HCT116 (cell line): ENCODE results near the gene RREB1. TPM values are rescaled to one million over a fixed set of nuclear protein-coding genes. Genes with fewer than 3 reads are reported as not detected.

Experiments used
- ATAC-seq: fragments of 200-7000 bp; cut with Tn5 transposase; 2 replicates; pipeline ENCODE4 v1.9.1; 2020; ENCODE audit warnings: mild to moderate bottlenecking, moderate library complexity
- BruUV-seq: library from RNA; stranded (reverse); fragments of 400-500 nt; replicated peaks from 2 replicates; lab custom pipeline; 2021; lab: Mats Ljungman, UMichigan
- CTCF ChIA-PET: fragments of 300-600 bp; sonication (Branson Sonifier 250); formaldehyde crosslinking; loops from one replicate; lab custom pipeline; 2021; ENCODE audit warnings: antibody characterized with exemption; lab: Charles Lee
- POLR2A ChIA-PET: fragments of 300-600, 350-600 bp; sonication (Branson Sonifier 250); formaldehyde crosslinking; loops from one replicate; lab custom pipeline; 2021; ENCODE audit warnings: antibody characterized with exemption; lab: Charles Lee
- RAD21 ChIA-PET, 2 experiments: fragments of 300-600 bp; sonication (Branson Sonifier 250); formaldehyde crosslinking; loops; one replicate each; lab custom pipeline; 2023; ENCODE audit warnings: low total read pairs in 2 of 2; ENCODE audit not compliant: uncharacterized antibody in 2 of 2, unreplicated experiment in 2 of 2, low non-redundant PET in 1 of 2; lab: Charles Lee
- DNase-seq: peaks from one replicate; pipeline ENCODE4 v3.0.0-alpha.2; 2010; ENCODE audit warnings: low read depth, low spot score
- H2AFZ ChIP-seq: fragments of 200-600 bp; shearing (Covaris generic), sonication (generic); 2 replicates; pipeline ENCODE4 v1.6.1; 2017; ENCODE audit warnings: low read depth, mixed run types, mixed read lengths, antibody characterized with exemption, low read length; ENCODE audit not compliant: poor library complexity, severe bottlenecking
- H3K27ac ChIP-seq: 2 replicates; pipeline ENCODE4 v1.5.1; 2012; ENCODE audit warnings: low read depth, low read length
- H3K27me3 ChIP-seq: fragments of 200-600 bp; sonication (generic); 2 replicates; pipeline ENCODE4 v1.6.1; 2016; ENCODE audit warnings: mixed run types, low read length, mixed read lengths; ENCODE audit not compliant: insufficient read depth
- H3K36me3 ChIP-seq, 2 experiments: fragments of 200-500 bp in 1 of 2; fragments of 200-600 bp in 1 of 2; sonication (Bioruptor generic) in 1 of 2; sonication (generic) in 1 of 2; 2 replicates each; pipeline versions ENCODE4 v1.5.1 to v1.6.1; 2014 to 2016; ENCODE audit warnings: low read length in 2 of 2, inconsistent platforms in 1 of 2, mixed read lengths in 1 of 2, mixed run types in 1 of 2; ENCODE audit not compliant: insufficient read depth in 2 of 2, control insufficient read depth in 1 of 2
- H3K4me1 ChIP-seq, 2 experiments: fragments of 200-600 bp in 1 of 2; sonication (generic) in 1 of 2; 2 replicates each; pipeline versions ENCODE4 v1.5.1 to v1.6.1; 2012 to 2017; ENCODE audit warnings: low read length in 2 of 2, inconsistent platforms in 1 of 2, mild to moderate bottlenecking in 1 of 2, mixed read lengths in 1 of 2, mixed run types in 1 of 2, moderate library complexity in 1 of 2; ENCODE audit not compliant: insufficient read depth in 2 of 2, control insufficient read depth in 1 of 2
- H3K4me2 ChIP-seq: fragments of 200-600 bp; sonication (generic); 2 replicates; pipeline ENCODE4 v1.6.1; 2017; ENCODE audit warnings: mixed run types, low read length, mixed read lengths
- H3K4me3 ChIP-seq, 2 experiments: fragments of 200-600 bp in 1 of 2; sonication (generic) in 1 of 2; replicated peaks in 1 of 2; 2 replicates each; pipeline ENCODE4 v1.5.1; 2011 to 2016; ENCODE audit warnings: low read length in 2 of 2, control low read depth in 1 of 2, low read depth in 1 of 2, mild to moderate bottlenecking in 1 of 2, mixed read lengths in 1 of 2, mixed run types in 1 of 2
- H3K79me2 ChIP-seq: fragments of 200-600 bp; sonication (generic); 2 replicates; pipeline ENCODE4 v1.6.1; 2017; ENCODE audit warnings: mild to moderate bottlenecking, mixed run types, low read length, moderate library complexity, mixed read lengths; ENCODE audit not compliant: insufficient read depth
- H3K9ac ChIP-seq: fragments of 200-600 bp; sonication (generic); 2 replicates; pipeline ENCODE4 v1.6.1; 2016; ENCODE audit warnings: low read length, mixed read lengths
- H3K9me2 ChIP-seq: fragments of 200-600 bp; sonication (generic), shearing (Covaris generic); 2 replicates; pipeline ENCODE4 v1.6.1; 2017; ENCODE audit warnings: mixed run types, mild to moderate bottlenecking, moderate library complexity; ENCODE audit not compliant: insufficient read depth
- H3K9me3 ChIP-seq, 2 experiments: fragments of 200-500 bp in 1 of 2; fragments of 200-600 bp in 1 of 2; sonication (Bioruptor generic) in 1 of 2; sonication (generic) in 1 of 2; 2 replicates each; pipeline ENCODE4 v1.6.1; 2014 to 2017; ENCODE audit warnings: low read length in 2 of 2, mixed read lengths in 2 of 2, inconsistent platforms in 1 of 2, low read depth in 1 of 2, mild to moderate bottlenecking in 1 of 2, mixed run types in 1 of 2, moderate library complexity in 1 of 2; ENCODE audit not compliant: control insufficient read depth in 1 of 2, insufficient read depth in 1 of 2
- H4K20me1 ChIP-seq: fragments of 200-600 bp; sonication (generic), shearing (Covaris generic); 2 replicates; pipeline ENCODE4 v1.6.1; 2017; ENCODE audit warnings: mixed run types, mild to moderate bottlenecking, moderate library complexity; ENCODE audit not compliant: insufficient read depth
- CBX3 ChIP-seq: IDR thresholded peaks from 2 replicates; pipeline ENCODE4 v1.6.1; 2012; ENCODE audit warnings: low read depth
- EGR1 ChIP-seq: IDR thresholded peaks from 2 replicates; pipeline ENCODE4 v1.6.1; 2012; ENCODE audit warnings: low read depth
- FOSL1 ChIP-seq: IDR thresholded peaks from 2 replicates; pipeline ENCODE4 v1.6.1; 2012; ENCODE audit warnings: low read depth
- JUND ChIP-seq: IDR thresholded peaks from 2 replicates; pipeline ENCODE4 v1.6.1; 2012
- RAD21 ChIP-seq: IDR thresholded peaks from 2 replicates; pipeline ENCODE4 v1.6.1; 2012; ENCODE audit warnings: low read depth, mild to moderate bottlenecking
- SP1 ChIP-seq: IDR thresholded peaks from 2 replicates; pipeline ENCODE4 v1.6.1; 2012; ENCODE audit warnings: low read depth
- SRF ChIP-seq: IDR thresholded peaks from 2 replicates; pipeline ENCODE4 v1.6.1; 2012; ENCODE audit warnings: low read depth
- TCF7L2 ChIP-seq: IDR thresholded peaks from 2 replicates; pipeline ENCODE4 v1.7.0; 2011; ENCODE audit warnings: borderline replicate concordance, inconsistent platforms; ENCODE audit not compliant: insufficient read depth, insufficient read length; ENCODE audit errors: extremely low read depth
- ZFX ChIP-seq: fragments of 450-650 bp; IDR thresholded peaks from 2 replicates; pipeline ENCODE4 v1.6.1; 2017
- ZNF274 ChIP-seq: fragments of 200-500 bp; sonication (Bioruptor generic); IDR thresholded peaks from 2 replicates; pipeline ENCODE4 v1.6.1; 2014; ENCODE audit warnings: mild to moderate bottlenecking, low read depth, low read length, inconsistent platforms
- intact Hi-C: fragments of 100-400 bp; cut with micrococcal nuclease; formaldehyde crosslinking; loops from 2 replicates; pipeline ENCODE4 v1.10.0; 2022
- total RNA-seq: library from RNA; stranded (reverse); gene quantifications from one replicate; pipeline ENCODE4 v1.2.1, GENCODE V29; 2021; ENCODE audit not compliant: unreplicated experiment
- TF ChIP-seq, protein P1 (sequence below): IDR thresholded peaks from 2 replicates; pipeline ENCODE4 v1.6.1; 2012
- TF ChIP-seq, protein P2 (sequence below), 3 experiments: fragments of 200-600 bp in 1 of 3; sonication (generic) in 1 of 3; IDR thresholded peaks in 2 of 3; conservative IDR thresholded peaks in 1 of 3; 2 replicates each; pipeline ENCODE4 v1.5.1; 2012 to 2017; ENCODE audit warnings: low read depth in 2 of 3, low read length in 2 of 3, antibody characterized with exemption in 1 of 3, borderline replicate concordance in 1 of 3, control low read depth in 1 of 3, mild to moderate bottlenecking in 1 of 3, mixed read lengths in 1 of 3, mixed run types in 1 of 3, moderate library complexity in 1 of 3; ENCODE audit not compliant: insufficient read depth in 1 of 3

RREB1 gene
- total RNA-seq, 1 experiment from 2014 or later = 47.9 TPM

DNA sequence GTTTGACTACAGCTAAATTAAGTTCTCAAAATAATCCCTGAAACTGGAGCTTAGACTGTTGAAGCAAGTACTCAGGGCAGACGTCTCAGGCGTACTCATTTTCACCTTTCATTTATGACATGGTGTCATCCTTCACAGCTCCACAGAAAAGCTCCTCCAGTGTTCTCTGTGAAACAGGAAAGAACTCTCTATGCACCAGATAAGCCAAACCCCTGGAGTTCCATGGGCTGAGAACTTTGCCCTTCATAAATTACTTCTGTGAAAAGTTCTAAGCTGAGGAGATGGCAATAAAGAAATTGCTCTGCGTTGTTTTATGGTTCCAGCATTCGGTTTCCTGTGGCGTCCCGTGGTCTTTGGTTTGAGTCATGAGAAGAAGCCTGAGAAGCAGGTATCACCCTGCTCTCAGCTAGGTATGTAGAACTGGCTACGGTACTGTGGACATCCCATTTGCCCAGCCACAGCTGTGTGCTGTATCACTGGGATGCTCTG is 20.2 kb upstream of the RREB1 start:
- no peak for DNase-seq
- intact Hi-C loops = no loop called here
- Histone ChIP-seq H3K9me3 (no peaks in the 10 kb centered on the region), H3K9ac (no peak overlapping the region), H3K4me1 (peaks cover 0 to 10% of the 10 kb centered on the region in 2 experiments; a peak in 1 of 4 replicates), H2AFZ (peak overlapping the region; percentile 45), H3K79me2 (no peaks in the 10 kb centered on the region)
- ChIA-PET RAD21 (no interaction called here), POLR2A (interaction anchor here (1.1 kb wide), 1 partner anchor 29 kb away, joined by 4 read pairs; no protein-coding TSS in a partner anchor)
- no TSS peak for BruUV-seq
- TF ChIP-seq ZNF274 = no peak
- no peak for TF ChIP-seq RAD21
- TF ChIP-seq, all 23 proteins: peak for 0
- H3K4me3 ChIP-seq = no peak overlapping the region
- no peaks in the 10 kb centered on the region for H4K20me1 ChIP-seq
- H3K27ac ChIP-seq = no peak overlapping the region
- ATAC-seq = no peak
- CTCF ChIA-PET = interaction anchor here (1.3 kb wide), 1 partner anchor 10 kb away, joined by 4 read pairs; no protein-coding TSS in a partner anchor
- H3K36me3 ChIP-seq = no peaks in the 10 kb centered on the region
- H3K4me2 ChIP-seq = no peak overlapping the region
- H3K9me2 ChIP-seq = no peaks in the 10 kb centered on the region
- no peaks in the 10 kb centered on the region for H3K27me3 ChIP-seq

DNA sequence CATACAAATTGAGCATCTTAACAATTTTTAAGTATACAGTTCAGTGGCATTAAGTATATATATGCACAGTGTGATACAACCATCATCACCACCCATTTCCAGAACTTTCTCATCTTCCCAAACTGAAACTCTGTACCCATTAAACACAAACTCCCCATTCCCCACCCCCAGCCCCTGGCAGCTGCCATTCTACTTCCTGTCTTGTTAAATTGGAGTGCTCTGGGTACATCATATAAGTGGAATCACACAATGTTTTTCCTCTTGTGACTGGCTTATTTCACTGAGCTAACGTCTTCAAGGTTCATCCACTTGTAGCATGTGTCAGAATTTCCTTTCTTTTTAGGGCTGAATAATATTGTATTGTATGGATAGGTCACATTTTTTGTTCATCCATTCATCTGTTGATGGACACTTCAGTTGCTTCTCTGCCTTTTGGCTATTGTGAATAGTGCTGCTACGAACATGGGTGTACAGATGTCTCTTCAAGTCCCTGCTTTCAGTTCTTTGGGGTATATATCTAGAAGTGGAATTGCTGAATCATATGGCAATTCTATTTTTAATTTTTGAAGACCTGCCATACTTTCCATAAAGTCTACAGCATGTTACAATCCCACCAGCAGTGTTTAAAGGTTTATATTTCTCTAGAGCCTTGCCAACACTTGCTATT is 19.6 kb upstream of the RREB1 start:
- Histone ChIP-seq H3K79me2 (no peaks in the 10 kb centered on the region), H3K27me3 (no peaks in the 10 kb centered on the region), H2AFZ (peak overlapping the region; percentile 45), H3K27ac (no peak overlapping the region), H4K20me1 (no peaks in the 10 kb centered on the region), H3K36me3 (no peaks in the 10 kb centered on the region), H3K4me1 (peaks cover 0 to 10% of the 10 kb centered on the region in 2 experiments; a peak in 1 of 4 replicates), H3K9me3 (no peaks in the 10 kb centered on the region), H3K9ac (no peak overlapping the region), H3K4me2 (no peak overlapping the region), H3K4me3 (no peak overlapping the region), H3K9me2 (no peaks in the 10 kb centered on the region)
- ATAC-seq = no peak
- ChIA-PET RAD21 (no interaction called here), CTCF (no interaction called here), POLR2A (no interaction called here)
- TF ChIP-seq SP1 = no peak
- TF ChIP-seq SRF = no peak
- no peak for TF ChIP-seq TCF7L2
- no peak for TF ChIP-seq CBX3
- TF ChIP-seq, protein P1, sequence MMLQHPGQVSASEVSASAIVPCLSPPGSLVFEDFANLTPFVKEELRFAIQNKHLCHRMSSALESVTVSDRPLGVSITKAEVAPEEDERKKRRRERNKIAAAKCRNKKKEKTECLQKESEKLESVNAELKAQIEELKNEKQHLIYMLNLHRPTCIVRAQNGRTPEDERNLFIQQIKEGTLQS = no peak
- TF ChIP-seq ZFX = no peak
- TF ChIP-seq FOSL1 = no peak
- no peak for TF ChIP-seq EGR1
- TF ChIP-seq, protein P2, sequence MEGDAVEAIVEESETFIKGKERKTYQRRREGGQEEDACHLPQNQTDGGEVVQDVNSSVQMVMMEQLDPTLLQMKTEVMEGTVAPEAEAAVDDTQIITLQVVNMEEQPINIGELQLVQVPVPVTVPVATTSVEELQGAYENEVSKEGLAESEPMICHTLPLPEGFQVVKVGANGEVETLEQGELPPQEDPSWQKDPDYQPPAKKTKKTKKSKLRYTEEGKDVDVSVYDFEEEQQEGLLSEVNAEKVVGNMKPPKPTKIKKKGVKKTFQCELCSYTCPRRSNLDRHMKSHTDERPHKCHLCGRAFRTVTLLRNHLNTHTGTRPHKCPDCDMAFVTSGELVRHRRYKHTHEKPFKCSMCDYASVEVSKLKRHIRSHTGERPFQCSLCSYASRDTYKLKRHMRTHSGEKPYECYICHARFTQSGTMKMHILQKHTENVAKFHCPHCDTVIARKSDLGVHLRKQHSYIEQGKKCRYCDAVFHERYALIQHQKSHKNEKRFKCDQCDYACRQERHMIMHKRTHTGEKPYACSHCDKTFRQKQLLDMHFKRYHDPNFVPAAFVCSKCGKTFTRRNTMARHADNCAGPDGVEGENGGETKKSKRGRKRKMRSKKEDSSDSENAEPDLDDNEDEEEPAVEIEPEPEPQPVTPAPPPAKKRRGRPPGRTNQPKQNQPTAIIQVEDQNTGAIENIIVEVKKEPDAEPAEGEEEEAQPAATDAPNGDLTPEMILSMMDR (IDR thresholded peaks at IDR 0.05 in 2 of 3, conservative IDR thresholded peaks at IDR 0.05 in 1 of 3; ENCODE audit: borderline replicate concordance in 1 of 3, insufficient read depth in 1 of 3, low read depth in 2 of 3, low read length in 2 of 3) = no peak
- no peak for TF ChIP-seq JUND
- DNase-seq = no peak
- no TSS peak for BruUV-seq
- intact Hi-C loops = no loop called here
